ACC112 (cell line): ENCODE results near the gene THRB.

Experiments
- H2AFZ ChIP-seq: fragments of 200-600 bp; sonication (generic); one replicate; pipeline ENCODE4 v1.6.0; 2017; ENCODE audit warnings: antibody characterized with exemption, low read length; ENCODE audit not compliant: unreplicated experiment
- H3K27ac ChIP-seq: fragments of 200-600 bp; sonication (generic); 2 replicates; pipeline ENCODE4 v1.5.1; 2014; ENCODE audit warnings: low read depth, mild to moderate bottlenecking, antibody characterized with exemption, low read length, moderate library complexity
- H3K27me3 ChIP-seq: fragments of 200-600 bp; sonication (generic); 2 replicates; pipeline ENCODE4 v1.6.1; 2014; ENCODE audit warnings: mild to moderate bottlenecking, antibody characterized with exemption, low read length, moderate library complexity, mixed read lengths; ENCODE audit not compliant: insufficient read depth
- H3K36me3 ChIP-seq: fragments of 200-600 bp; sonication (generic); 2 replicates; pipeline ENCODE4 v1.6.1; 2016; ENCODE audit warnings: mild to moderate bottlenecking, antibody characterized with exemption, low read length, moderate library complexity, mixed read lengths; ENCODE audit not compliant: insufficient read depth
- H3K4me1 ChIP-seq: fragments of 200-600 bp; sonication (generic); one replicate; pipeline ENCODE4 v1.6.1; 2016; ENCODE audit warnings: low read length, mixed read lengths; ENCODE audit not compliant: insufficient read depth, unreplicated experiment, control insufficient read depth
- H3K4me3 ChIP-seq: fragments of 200-600 bp; sonication (generic); 2 replicates; pipeline ENCODE4 v1.5.1; 2014; ENCODE audit warnings: mild to moderate bottlenecking, low read depth, low read length
- H3K79me2 ChIP-seq: fragments of 200-600 bp; sonication (generic); one replicate; pipeline ENCODE4 v1.6.0; 2016; ENCODE audit warnings: low read length; ENCODE audit not compliant: control insufficient read depth, unreplicated experiment, insufficient read depth

The THRB gene

DNA sequence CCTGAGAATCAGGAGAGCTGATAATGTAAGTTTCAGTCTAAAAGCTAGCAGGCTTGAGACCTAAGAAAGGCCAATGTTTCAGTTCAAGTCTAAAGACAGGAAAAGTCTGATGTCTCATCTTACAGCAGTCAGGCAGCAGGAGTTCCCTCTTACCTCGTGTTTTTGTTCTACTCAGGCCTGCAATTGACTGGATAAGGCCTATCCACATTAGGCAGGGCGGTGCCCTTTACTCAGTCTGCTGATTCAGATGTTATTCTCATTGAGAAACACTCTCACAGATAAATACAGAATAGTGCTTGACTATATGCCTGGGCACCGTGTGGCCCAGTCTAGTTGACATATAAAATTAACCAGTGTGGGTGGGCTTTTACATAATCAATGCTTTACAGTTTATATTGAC is 427.2 kb downstream of the THRB start:
- Histone ChIP-seq H3K27ac (no peak overlapping the region), H2AFZ (peak overlapping the region; percentile 53), H3K27me3 (no peaks in the 10 kb centered on the region), H3K79me2 (no peaks in the 10 kb centered on the region), H3K36me3 (no peaks in the 10 kb centered on the region), H3K4me1 (no peaks in the 10 kb centered on the region), H3K4me3 (no peak overlapping the region)
